Renal cortex interstitium (tissue), 11 donors: Measurements from ENCODE around the gene CCDC81. TPM values are rescaled to one million over a fixed set of nuclear protein-coding genes. Genes with fewer than 3 reads are reported as not detected.
"Not testable (repeated sequence)": the region's sequence is repeated elsewhere in the genome, so short reads cannot be mapped to it uniquely, and the experiment has no call there.

Experiments
- DNase-seq, 11 donors: peaks; one replicate each; pipeline ENCODE4 v3.0.0-alpha.2; 2013; ENCODE audit warnings: low read depth in 9 of 11, low spot score in 4 of 11; ENCODE audit errors: extremely low read depth in 1 of 11
- polyA plus RNA-seq, 3 donors: library from polyadenylated mRNA; unstranded; fragments of 120-200 nt; gene quantifications; one replicate each; pipeline ENCODE4 v1.2.1, GENCODE V29; 2013; ENCODE audit not compliant: insufficient read length in 3 of 3

The CCDC81 gene
- polyA plus RNA-seq, 3 donors: 0.98 to 1.3 (median 1.1) TPM

- no peak for DNase-seq
These were observed 8.6 kb downstream of the CCDC81 start for GRCh38 chr11:86383041-86383955.

GRCh38 chr11:86386283-86386682, 11.6 kb downstream of the CCDC81 start:
- DNase-seq: no peak

- DNase-seq: no peak
These were observed 12.1 kb downstream of the CCDC81 start for GRCh38 chr11:86386746-86387145.

GRCh38 chr11:86388198-86388597, 13.5 kb downstream of the CCDC81 start:
- DNase-seq: no peak

GRCh38 chr11:86390487-86390886, 15.8 kb downstream of the CCDC81 start:
- no peak for DNase-seq

GRCh38 chr11:86395061-86395551, 20.4 kb downstream of the CCDC81 start:
- peak in 1 of 11 donors; percentile 12 for DNase-seq

- no peak for DNase-seq
These were observed 21.7 kb downstream of the CCDC81 start for GRCh38 chr11:86396396-86396795.

- no peak for DNase-seq
These were observed 22.7 kb downstream of the CCDC81 start for GRCh38 chr11:86397351-86397750.

- DNase-seq: no peak
These were observed 23.4 kb downstream of the CCDC81 start for GRCh38 chr11:86398106-86398505.

- DNase-seq: no peak
These were observed 28.8 kb downstream of the CCDC81 start for GRCh38 chr11:86403458-86403857.

GRCh38 chr11:86408845-86409244, 34.2 kb downstream of the CCDC81 start:
- no peak for DNase-seq

GRCh38 chr11:86414032-86414431, 39.3 kb downstream of the CCDC81 start:
- no peak for DNase-seq

GRCh38 chr11:86415026-86415425, 40.3 kb downstream of the CCDC81 start:
- DNase-seq: peak in 8 of 11 donors; percentile 7 to 41 (median 16)

- DNase-seq: no peak
These were observed 41.8 kb downstream of the CCDC81 start for GRCh38 chr11:86416494-86416893.

- not testable (repeated sequence) for DNase-seq
These were observed 42.3 kb downstream of the CCDC81 start for GRCh38 chr11:86416951-86417350.

GRCh38 chr11:86418106-86418505, 43.4 kb downstream of the CCDC81 start:
- DNase-seq: no peak

- DNase-seq: no peak
These were observed 43.8 kb downstream of the CCDC81 start for GRCh38 chr11:86418513-86418912.

GRCh38 chr11:86418917-86419316, 44.2 kb downstream of the CCDC81 start:
- peak in 1 of 11 donors; percentile 5 for DNase-seq

GRCh38 chr11:86421946-86422345, 47.3 kb downstream of the CCDC81 start:
- no peak for DNase-seq

GRCh38 chr11:86422371-86422770, 47.7 kb downstream of the CCDC81 start:
- no peak for DNase-seq

- not testable (repeated sequence) for DNase-seq
These were observed 48.8 kb downstream of the CCDC81 start for GRCh38 chr11:86423488-86423887.
